Astrocyte (in vitro differentiated cells and primary cell): Measurements from ENCODE around the gene TTL.

ENCODE experiments used
- EZH2 ChIP-seq: IDR thresholded peaks from 2 replicates; pipeline ENCODE4 v1.6.1; 2012; ENCODE audit warnings: mild to moderate bottlenecking, low read length, inconsistent platforms; ENCODE audit not compliant: insufficient read depth
- TF ChIP-seq, protein P1 (sequence below): IDR thresholded peaks from 2 replicates; pipeline ENCODE4 v1.5.1; 2011; ENCODE audit warnings: low read depth, mild to moderate bottlenecking, inconsistent platforms, low read length, moderate library complexity; ENCODE audit not compliant: insufficient read depth

GRCh38 chr2:112481528-112482233, at the start of gene TTL:
- TF ChIP-seq EZH2: no peak
- TF ChIP-seq, protein P1, sequence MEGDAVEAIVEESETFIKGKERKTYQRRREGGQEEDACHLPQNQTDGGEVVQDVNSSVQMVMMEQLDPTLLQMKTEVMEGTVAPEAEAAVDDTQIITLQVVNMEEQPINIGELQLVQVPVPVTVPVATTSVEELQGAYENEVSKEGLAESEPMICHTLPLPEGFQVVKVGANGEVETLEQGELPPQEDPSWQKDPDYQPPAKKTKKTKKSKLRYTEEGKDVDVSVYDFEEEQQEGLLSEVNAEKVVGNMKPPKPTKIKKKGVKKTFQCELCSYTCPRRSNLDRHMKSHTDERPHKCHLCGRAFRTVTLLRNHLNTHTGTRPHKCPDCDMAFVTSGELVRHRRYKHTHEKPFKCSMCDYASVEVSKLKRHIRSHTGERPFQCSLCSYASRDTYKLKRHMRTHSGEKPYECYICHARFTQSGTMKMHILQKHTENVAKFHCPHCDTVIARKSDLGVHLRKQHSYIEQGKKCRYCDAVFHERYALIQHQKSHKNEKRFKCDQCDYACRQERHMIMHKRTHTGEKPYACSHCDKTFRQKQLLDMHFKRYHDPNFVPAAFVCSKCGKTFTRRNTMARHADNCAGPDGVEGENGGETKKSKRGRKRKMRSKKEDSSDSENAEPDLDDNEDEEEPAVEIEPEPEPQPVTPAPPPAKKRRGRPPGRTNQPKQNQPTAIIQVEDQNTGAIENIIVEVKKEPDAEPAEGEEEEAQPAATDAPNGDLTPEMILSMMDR: no peak
